Peyer's patch (tissue), 4 donors: Measurements from ENCODE around the gene GALNT13.

Experiments used
- CTCF ChIP-seq, 6 experiments: fragments of 450-650 bp in 4 of 6; fragments of 200-600 bp in 2 of 6; sonication (generic) in 1 of 6; IDR thresholded peaks; one replicate each; pipeline ENCODE4 v1.5.1; 2017 to 2019; ENCODE audit warnings: antibody characterized with exemption in 6 of 6, mild to moderate bottlenecking in 3 of 6, moderate library complexity in 1 of 6
- POLR2A ChIP-seq, 2 donors: fragments of 450-650 bp; IDR thresholded peaks; one replicate each; pipeline ENCODE4 v1.5.1; 2017; ENCODE audit warnings: antibody characterized with exemption in 2 of 2, mild to moderate bottlenecking in 2 of 2, moderate library complexity in 2 of 2

- TF ChIP-seq CTCF (IDR thresholded peaks at IDR 0.05) (no peak), POLR2A (IDR thresholded peaks at IDR 0.05) (no peak)
Measured at GRCh38 chr2:153834662-153835061, 37.1 kb upstream of the GALNT13 start.
